ENCODE measurements around the gene TEAD1.

TEAD1 gene

GRCh38 chr11:12968826-12969225 lies 294.6 kb downstream of the TEAD1 start:
- no peak for DNase-seq (ENCODE audit: low read depth in 2 of 2, low spot score in 1 of 2)

GRCh38 chr11:12971955-12972354 lies 297.7 kb downstream of the TEAD1 start:
- no peak for DNase-seq (ENCODE audit: low read depth in 2 of 2, low spot score in 1 of 2)

GRCh38 chr11:12973528-12974181 lies 299.4 kb downstream of the TEAD1 start:
- no peak for DNase-seq (ENCODE audit: low read depth in 2 of 2, low spot score in 1 of 2)

GRCh38 chr11:12975195-12975594 lies 301.0 kb downstream of the TEAD1 start:
- no peak for DNase-seq (ENCODE audit: low read depth in 2 of 2, low spot score in 1 of 2)

GRCh38 chr11:12979928-12980689 lies 305.9 kb downstream of the TEAD1 start:
- DNase-seq (ENCODE audit: low read depth in 2 of 2, low spot score in 1 of 2), result no peak

- DNase-seq (ENCODE audit: low read depth in 2 of 2, low spot score in 1 of 2), result no peak
Measured at GRCh38 chr11:12981676-12982522, 307.7 kb downstream of the TEAD1 start.

- DNase-seq (ENCODE audit: low read depth in 2 of 2, low spot score in 1 of 2), result no peak
Measured at GRCh38 chr11:12983336-12983735, 309.1 kb downstream of the TEAD1 start.

- no peak for DNase-seq (ENCODE audit: low read depth in 2 of 2, low spot score in 1 of 2)
Measured at GRCh38 chr11:12986194-12986898, 312.1 kb downstream of the TEAD1 start.

GRCh38 chr11:12989428-12990161 lies 315.4 kb downstream of the TEAD1 start:
- DNase-seq (ENCODE audit: low read depth in 2 of 2, low spot score in 1 of 2), result no peak

GRCh38 chr11:12990162-12990480 lies 315.9 kb downstream of the TEAD1 start:
- DNase-seq (ENCODE audit: low read depth in 2 of 2, low spot score in 1 of 2), result no peak

- DNase-seq (ENCODE audit: low read depth in 2 of 2, low spot score in 1 of 2), result no peak
Measured at GRCh38 chr11:12991426-12991825, 317.2 kb downstream of the TEAD1 start.

GRCh38 chr11:12993626-12994025 lies 319.4 kb downstream of the TEAD1 start:
- no peak for DNase-seq (ENCODE audit: low read depth in 2 of 2, low spot score in 1 of 2)
